NT2/D1 (cell line): Measurements from ENCODE around the gene GJB4.

Experiments used
- DNase-seq: peaks from one replicate; pipeline ENCODE4 v3.0.0-alpha.2; 2011; ENCODE audit warnings: low read depth, low spot score
- H3K27me3 ChIP-seq: 2 replicates; pipeline ENCODE4 v1.6.0; 2011; ENCODE audit warnings: mild to moderate bottlenecking; ENCODE audit not compliant: insufficient read length, insufficient read depth
- H3K36me3 ChIP-seq: 2 replicates; pipeline ENCODE4 v1.6.1; 2011; ENCODE audit warnings: mild to moderate bottlenecking, low read length, mixed read lengths; ENCODE audit not compliant: insufficient read depth, insufficient read length
- H3K4me1 ChIP-seq: 2 replicates; pipeline ENCODE4 v1.5.1; 2011; ENCODE audit not compliant: insufficient read depth, insufficient read length
- H3K4me3 ChIP-seq: 2 replicates; pipeline ENCODE4 v1.5.1; 2011; ENCODE audit warnings: low read depth; ENCODE audit not compliant: insufficient read length
- H3K9ac ChIP-seq: 2 replicates; pipeline ENCODE4 v1.6.0; 2011; ENCODE audit warnings: low read depth; ENCODE audit not compliant: insufficient read length
- H3K9me3 ChIP-seq: 2 replicates; pipeline ENCODE4 v1.5.1; 2011; ENCODE audit warnings: mild to moderate bottlenecking, low read length; ENCODE audit not compliant: insufficient read depth
- SUZ12 ChIP-seq: IDR thresholded peaks from 2 replicates; pipeline ENCODE4 v1.6.1; 2011; ENCODE audit not compliant: insufficient read length, insufficient read depth; ENCODE audit errors: extremely low read depth
- YY1 ChIP-seq: IDR thresholded peaks from 2 replicates; pipeline ENCODE4 v1.6.1; 2011; ENCODE audit not compliant: insufficient read length, insufficient read depth
- ZNF274 ChIP-seq: IDR thresholded peaks from 2 replicates; pipeline ENCODE4 v1.6.1; 2011; ENCODE audit warnings: mild to moderate bottlenecking, low read depth, low read length

GJB4 gene

DNA sequence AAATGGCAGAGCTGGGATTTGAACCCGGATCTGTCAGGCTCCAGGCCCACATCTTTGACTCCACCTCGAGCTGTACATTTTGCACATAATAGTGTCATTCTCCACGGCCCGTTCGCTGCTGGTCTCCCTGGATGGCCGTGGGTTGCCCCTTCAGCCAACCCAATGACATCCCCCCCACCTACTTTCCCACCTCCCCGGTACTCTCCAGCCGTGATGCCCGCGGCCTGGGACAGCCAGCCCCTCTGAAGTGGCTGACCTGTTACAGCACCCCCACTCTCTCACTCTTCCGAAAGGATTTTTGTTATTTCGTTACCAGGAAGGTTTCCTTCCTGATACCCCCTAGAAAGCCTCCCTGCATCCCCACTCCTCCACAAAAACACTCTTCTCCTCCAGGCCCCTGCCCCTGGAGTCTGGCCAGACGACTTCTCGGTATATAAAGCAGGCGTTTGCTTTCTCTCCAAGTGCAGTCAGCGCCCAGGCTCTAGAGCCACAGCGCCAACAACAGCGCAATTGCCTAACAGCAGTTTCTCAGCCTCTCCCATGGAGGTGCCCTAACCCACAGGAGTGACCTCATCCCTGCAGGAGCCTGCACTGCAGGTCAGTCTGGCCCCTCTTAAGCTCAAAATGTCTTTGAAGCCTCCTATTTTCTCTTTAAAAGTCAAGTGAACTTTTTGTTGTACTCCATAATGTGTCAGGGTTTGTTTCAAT is 19.2 kb upstream of the GJB4 start:
- no peak overlapping the region for H3K4me3 ChIP-seq
- H3K9me3 ChIP-seq, result no peaks in the 10 kb centered on the region
- H3K27me3 ChIP-seq, result peaks cover 19% of the 10 kb centered on the region
- no peak for DNase-seq
- peaks cover 14% of the 10 kb centered on the region for H3K4me1 ChIP-seq
- no peak overlapping the region for H3K9ac ChIP-seq
- TF ChIP-seq SUZ12 (no peak), YY1 (no peak), ZNF274 (no peak)
- no peaks in the 10 kb centered on the region for H3K36me3 ChIP-seq

DNA sequence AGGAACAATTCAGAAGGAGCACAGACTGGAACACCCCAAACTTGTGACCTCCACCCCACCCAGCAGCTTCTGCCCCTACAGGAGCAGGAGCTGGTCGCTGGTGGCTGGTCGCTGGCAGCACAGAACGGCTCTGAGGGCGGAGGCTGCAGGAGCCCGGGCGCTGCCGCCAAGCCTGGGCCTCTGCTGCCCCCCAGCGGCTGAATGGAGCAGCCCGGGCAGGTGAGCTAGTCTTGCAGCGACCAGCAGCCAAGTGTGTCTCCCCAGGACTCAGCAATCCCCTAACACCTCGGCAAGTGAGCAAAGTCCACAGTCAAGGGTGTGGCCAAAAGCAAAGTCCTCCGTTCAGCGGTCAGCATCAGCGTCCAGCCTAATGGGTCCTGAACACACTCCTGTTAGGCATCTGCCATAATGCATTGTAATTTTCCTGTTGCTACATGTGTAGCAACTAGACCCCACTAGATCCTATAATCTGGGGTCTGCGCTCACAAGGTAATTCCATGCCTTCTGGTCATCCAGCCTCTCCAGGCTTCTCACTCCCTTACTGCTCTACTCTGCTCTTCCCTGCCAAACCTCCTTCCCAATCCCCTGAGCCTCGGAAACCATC is 16.8 kb upstream of the GJB4 start:
- Histone ChIP-seq H3K27me3 (peaks cover 19% of the 10 kb centered on the region), H3K4me1 (peaks cover 14% of the 10 kb centered on the region), H3K4me3 (no peak overlapping the region), H3K36me3 (no peaks in the 10 kb centered on the region), H3K9me3 (no peaks in the 10 kb centered on the region), H3K9ac (peak overlapping the region; percentile 3)
- DNase-seq, result peak; percentile 86
- TF ChIP-seq YY1 (no peak), ZNF274 (no peak), SUZ12 (no peak)

DNA sequence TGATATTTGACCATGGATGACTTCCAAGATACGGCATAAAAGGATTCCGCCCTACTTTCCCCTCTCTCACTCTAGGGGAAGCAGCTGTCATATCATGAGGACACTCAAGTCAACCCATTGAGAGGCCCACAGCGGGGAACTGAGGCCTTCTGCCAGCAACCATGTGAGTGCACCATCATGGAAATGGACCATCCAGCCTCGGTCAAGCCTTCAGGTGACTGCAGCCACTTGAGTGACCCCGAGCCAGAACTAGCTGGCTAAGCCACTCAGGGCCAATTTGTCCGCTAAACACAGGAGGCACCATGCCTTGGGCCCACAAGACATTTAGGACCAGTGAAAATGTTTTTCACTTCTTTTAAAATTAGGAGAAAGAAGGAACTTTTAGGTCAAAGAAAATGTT is 15.8 kb upstream of the GJB4 start:
- Histone ChIP-seq H3K27me3 (peaks cover 19% of the 10 kb centered on the region), H3K9ac (no peak overlapping the region), H3K4me3 (no peak overlapping the region), H3K9me3 (no peaks in the 10 kb centered on the region), H3K4me1 (peaks cover 14% of the 10 kb centered on the region), H3K36me3 (no peaks in the 10 kb centered on the region)
- DNase-seq, result no peak
- no peak for TF ChIP-seq YY1
- TF ChIP-seq ZNF274, result no peak
- TF ChIP-seq SUZ12, result no peak

DNA sequence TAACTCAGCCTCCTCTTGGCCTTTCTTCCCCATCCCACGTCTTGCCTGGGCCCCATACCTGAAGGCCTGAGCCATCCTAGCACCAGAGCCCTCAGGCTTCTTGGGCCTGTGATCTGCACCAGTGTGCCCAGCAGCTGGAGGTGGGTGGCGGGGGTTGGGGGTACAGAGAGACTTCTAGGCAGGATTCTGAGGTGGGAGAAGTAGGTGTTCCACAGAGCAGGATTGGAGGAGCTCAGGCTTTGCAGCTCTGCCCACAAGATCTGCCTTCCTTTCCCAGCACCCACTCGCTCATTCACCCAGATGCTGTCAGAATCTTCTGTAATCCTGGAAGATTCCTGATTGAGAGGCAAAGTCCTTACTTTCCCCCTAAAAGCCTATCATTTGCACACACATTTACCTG is 14.7 kb upstream of the GJB4 start:
- no peak overlapping the region for H3K4me3 ChIP-seq
- H3K9me3 ChIP-seq, result no peaks in the 10 kb centered on the region
- no peak for DNase-seq
- no peaks in the 10 kb centered on the region for H3K36me3 ChIP-seq
- H3K4me1 ChIP-seq, result peaks cover 6% of the 10 kb centered on the region
- TF ChIP-seq SUZ12 (no peak), ZNF274 (no peak), YY1 (no peak)
- no peak overlapping the region for H3K9ac ChIP-seq
- H3K27me3 ChIP-seq, result peaks cover 19% of the 10 kb centered on the region

DNA sequence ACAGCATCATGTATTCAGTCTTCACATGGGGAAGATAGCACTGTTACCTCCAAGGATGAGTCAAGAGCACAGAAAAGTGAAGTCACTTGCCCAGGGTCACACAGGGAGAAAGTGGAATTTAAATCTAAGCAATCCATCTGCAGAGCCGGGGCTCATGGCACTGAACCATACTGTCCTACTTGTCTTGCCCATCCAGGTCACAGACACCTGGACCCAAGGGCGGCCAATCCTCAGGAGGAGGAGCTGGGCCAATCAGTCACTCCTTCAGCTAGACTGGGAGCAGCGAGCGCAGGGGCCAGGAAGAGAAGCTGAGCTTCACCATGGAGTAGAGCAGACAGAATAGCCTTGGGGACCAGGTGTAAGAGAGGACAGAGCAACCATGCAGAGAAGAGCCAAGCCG is 13.9 kb upstream of the GJB4 start:
- Histone ChIP-seq H3K4me1 (peaks cover 6% of the 10 kb centered on the region), H3K27me3 (peaks cover 19% of the 10 kb centered on the region), H3K9me3 (no peaks in the 10 kb centered on the region), H3K36me3 (no peaks in the 10 kb centered on the region), H3K9ac (no peak overlapping the region), H3K4me3 (no peak overlapping the region)
- DNase-seq, result no peak
- no peak for TF ChIP-seq YY1
- TF ChIP-seq SUZ12, result no peak
- TF ChIP-seq ZNF274, result no peak

DNA sequence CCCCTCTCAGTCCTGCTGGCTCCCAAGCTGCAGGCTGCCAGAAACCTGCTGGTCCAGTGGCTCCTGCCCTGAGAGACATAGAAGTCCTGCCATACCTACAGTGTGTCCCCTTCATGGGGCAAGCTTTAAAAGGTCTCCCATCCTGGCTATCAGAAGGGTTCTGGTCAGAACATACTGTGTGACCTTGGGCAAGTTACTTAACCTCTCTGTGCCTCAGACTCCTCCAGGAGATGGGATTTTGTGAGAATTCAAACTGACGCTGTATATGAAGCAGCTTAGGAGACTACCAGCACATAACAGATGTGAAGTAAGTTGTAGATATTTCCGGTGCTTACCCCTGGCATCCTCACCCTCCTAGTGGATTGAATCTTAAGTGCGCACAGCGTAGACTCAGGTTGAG is 13.4 kb upstream of the GJB4 start:
- Histone ChIP-seq H3K36me3 (no peaks in the 10 kb centered on the region), H3K9me3 (no peaks in the 10 kb centered on the region), H3K9ac (no peak overlapping the region), H3K4me3 (no peak overlapping the region), H3K27me3 (peaks cover 19% of the 10 kb centered on the region), H3K4me1 (peaks cover 11% of the 10 kb centered on the region)
- no peak for DNase-seq
- TF ChIP-seq YY1 (no peak), SUZ12 (no peak), ZNF274 (no peak)

DNA sequence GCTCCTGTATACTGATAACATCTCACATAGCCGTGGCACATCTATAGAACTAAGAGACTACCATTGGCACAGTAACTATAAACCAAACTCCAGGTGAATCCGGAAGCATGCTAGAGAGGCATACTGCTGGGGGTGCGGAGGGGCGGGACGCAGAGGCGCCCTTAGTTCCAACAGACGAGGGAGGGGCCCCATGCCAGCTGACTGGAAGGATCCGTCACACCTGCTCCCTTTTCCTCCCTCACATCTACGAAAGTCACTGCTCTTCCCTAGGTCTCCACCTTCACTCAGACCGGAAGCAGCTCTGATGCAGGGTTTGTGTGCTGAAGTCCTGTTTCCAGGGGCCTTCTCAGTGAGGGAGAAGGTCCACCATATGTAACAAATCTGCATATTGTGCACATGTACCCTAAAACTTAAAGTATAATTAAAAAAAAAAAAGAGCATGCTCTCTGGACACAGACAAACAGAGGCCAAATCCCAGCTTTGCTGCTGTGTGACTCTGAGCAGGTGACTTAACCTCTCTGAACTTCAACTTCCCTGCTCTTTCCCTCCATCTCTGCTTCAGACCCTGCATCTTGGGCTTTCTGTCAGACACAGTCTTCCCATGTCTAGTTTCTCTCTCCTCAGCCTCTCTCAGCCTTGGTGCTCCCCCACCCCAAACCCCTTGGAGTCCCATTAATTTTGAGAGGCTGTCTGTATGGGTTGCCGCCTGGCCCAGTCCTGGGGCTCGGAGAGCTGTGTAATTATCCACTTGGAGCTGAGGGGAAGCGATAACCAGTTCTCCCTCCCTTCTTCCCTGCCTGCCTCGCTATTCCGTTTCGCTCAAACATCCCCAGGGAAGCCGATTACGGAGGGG is 12.5 kb upstream of the GJB4 start:
- H3K4me3 ChIP-seq, result no peak overlapping the region
- peaks cover 11% of the 10 kb centered on the region for H3K4me1 ChIP-seq
- TF ChIP-seq ZNF274 (no peak), SUZ12 (no peak), YY1 (no peak)
- H3K9me3 ChIP-seq, result no peaks in the 10 kb centered on the region
- DNase-seq, result no peak
- H3K27me3 ChIP-seq, result peaks cover 10% of the 10 kb centered on the region
- H3K9ac ChIP-seq, result no peak overlapping the region
- no peaks in the 10 kb centered on the region for H3K36me3 ChIP-seq
